ENCODE results near the gene TFIP11.
A peak's percentile ranks its signal among the peaks of the same experiment; 100 is the strongest.

The TFIP11 gene

DNA sequence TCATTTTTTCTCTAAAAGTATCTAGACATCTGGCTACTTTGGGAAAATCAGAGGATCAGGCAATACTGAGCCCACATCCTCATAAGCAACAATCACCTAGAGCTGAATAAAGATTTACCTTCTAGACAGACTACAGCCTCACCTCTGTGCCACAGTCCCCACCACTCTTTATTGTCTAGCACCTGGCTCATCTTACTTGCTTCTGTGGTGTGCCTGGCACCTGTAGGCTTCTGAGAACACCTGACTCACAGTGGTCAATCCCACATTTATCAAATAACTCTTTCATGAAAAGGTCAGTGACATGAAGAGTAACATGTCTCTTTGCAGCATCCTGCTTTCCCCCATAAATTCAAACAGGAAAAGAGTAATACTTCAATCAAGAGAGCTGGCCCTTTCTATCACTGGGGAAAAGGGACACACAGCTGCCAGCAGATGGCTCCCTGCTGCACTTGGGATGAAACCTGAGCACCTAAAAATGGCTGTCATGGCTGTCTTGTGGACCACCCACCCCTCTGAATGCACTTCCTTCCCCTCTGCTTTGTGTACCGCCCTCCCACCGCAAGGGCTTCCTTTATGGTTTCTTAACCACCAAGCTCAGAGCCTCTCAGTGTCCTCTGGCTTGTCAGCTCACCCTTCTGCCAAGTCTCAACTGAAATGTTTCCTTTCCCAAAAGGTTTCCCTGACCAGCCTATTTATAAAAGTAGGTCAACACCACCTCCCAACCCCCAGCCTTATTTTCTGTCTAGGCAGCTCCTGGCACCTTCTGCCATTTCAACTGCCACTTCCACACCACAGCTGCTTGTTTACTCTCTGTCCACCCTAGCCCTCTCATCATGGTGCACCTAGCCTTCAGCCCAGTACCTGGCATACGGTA, 9.3 kb downstream of the TFIP11 start:
- peak; percentile 57 to 64 for DNase-seq

DNA sequence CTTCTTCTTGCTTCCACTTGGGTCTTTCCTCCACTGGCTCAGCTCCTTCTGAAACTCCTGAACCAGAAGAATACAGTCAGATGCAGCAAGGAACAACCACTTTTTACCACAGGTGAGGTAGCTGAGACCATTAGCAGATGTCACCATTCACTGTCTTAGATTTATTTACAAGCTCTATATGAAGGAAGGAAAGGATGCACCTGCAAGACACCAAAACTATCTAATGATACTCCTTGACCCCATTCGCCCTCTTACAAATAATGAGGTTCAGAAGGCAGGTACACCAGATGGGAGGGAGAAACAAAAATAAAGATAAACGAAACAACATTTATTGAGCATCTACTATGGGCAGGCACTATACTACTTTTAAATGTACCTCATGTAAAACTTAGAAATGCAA, 10.3 kb downstream of the TFIP11 start:
- no peak for DNase-seq

DNA sequence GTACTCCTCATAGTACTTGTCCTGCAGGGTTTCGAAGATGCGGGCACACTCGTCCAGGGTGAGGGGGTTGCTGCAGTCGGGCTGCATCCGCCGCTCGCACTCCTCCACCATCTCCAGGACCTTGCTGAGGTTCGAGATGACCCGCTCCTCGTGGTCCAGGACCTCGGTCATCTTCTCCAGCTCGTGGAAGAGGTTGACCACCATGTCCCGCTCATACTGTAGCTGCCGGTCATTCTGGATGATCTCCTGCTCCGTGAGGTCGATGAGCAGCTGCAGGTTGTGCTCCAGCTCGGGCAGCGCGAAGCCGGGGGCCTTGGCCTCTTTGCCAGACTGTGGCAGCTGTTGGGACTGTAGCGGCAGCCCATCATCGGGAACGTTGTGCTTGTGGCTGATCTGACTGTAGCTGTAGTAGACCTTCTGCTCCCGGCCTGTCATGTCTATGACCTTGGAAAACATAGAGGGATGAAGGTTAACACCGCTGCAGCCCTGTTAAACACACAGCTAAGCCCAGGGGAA, 13.0 kb downstream of the TFIP11 start:
- DNase-seq, result no peak

DNA sequence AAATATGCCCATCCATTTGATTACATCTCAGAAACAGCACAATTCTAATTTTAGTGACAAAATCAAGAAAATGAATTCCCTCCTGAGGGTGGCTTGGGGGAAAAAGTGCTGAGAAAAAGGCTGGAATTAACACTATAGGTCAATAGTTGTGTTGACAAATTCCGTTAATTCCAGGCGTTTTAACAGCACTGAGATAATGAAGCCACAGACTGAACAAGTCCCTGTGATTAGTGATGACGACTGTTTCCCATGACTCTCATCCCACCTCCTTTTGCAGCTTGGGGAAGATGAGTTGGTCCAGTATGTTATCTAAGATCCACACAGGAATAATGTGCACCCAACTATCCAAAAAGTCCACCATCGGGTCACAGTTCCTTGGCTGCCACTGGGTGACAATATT, 15.8 kb downstream of the TFIP11 start:
- no peak for DNase-seq

DNA sequence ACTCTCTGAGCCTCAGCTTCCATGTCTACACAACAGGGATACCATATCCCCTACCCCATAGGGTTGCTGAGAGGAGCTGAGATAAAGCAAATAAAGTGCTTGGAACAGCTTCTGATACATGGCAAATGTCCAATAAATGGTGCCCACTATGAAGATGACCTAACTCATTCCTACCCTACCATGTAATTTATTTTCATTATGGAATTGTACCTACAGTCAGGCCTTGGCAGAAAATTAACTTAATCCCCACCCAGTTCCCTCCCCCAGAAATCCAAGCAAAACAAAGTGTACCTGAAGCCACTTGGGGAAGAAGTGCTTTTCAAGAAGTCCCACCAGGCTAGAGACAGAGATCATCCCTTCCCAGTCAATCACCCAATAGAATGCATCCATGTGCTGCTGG, 17.8 kb downstream of the TFIP11 start:
- DNase-seq, result no peak

DNA sequence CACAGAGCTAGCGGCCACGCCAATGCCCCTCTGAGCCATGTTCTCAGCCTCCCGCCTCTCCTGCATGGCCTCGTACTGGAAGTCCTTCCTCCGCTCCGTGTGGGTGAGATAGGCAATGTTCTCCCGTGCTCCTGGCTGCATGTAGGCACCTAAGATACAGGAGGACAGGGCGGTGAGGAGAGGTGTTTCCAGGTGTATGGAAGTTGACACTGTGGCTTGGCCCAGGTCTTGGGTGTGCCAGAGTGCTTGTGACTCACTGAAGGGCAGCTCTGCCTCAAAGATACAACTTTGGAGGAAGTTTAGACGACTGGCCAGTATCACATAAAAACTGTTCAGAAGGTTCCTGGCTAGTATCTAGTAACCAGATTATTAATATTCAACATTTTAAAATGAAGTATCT, 20.1 kb downstream of the TFIP11 start:
- no peak for DNase-seq

DNA sequence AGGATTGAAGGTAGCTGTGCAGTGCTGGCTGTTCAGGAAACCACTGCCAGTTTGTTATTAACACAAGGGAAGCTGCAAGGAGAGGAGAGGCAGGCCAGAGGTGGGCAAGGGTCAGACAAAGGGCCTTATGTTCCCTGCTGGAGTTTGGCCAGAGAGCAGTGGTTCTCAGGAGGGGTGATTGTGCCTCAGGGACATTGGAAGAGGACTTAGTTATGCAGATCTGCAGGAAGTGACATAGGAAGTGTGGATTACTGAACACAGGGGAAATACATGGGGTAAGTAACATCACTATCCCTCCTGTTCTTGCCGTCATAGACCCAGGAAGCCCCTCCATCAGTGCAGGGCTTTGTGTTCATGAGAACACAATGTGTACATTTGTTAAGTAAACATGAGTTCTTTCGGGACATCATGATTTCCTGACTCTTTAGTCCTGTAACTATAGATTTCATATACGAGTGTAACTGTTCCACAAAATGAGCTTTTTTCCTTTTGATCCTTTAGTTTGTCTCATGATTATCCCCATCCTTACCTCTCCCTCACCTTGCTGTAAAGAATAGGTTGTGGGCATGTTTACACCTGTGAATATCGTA, 22.7 kb downstream of the TFIP11 start:
- DNase-seq, result no peak

DNA sequence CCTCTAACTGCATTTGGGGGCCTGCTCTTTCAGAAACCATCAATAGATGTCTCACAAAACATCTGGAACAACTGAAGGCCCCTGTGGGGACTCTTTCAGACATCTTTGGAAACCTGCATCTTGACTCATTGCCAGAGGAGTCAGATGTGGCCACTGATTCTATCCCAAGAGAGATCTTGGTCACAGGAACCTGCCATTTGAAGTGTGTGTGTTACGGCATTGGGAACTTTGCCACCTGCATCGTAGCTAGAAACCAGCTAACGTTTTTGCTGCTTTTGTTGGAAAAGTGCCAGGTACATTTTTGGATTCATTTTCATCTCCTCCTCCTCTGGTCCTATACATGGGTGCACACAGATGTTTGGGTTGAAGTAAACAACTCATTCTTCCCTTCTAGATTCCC, 24.3 kb downstream of the TFIP11 start:
- no peak for DNase-seq

DNA sequence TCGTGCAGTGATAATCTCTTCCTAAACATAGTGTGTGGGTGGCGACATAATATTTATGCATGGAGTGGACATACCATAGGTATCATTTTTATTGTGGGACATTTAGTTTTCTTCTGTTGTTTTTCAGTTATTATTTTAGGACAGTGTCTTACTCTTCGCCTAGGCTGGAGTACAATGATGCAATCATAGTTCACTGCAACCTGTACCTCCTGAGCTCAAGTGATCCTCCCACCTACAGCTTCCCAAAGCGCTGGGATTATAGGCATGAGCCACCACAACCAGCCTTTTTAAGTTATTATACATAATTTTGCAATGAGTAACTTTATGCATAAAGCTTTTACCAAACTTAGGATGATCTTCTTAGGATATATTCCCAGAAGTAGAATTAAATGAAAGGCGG, 25.9 kb downstream of the TFIP11 start:
- DNase-seq, result no peak

DNA sequence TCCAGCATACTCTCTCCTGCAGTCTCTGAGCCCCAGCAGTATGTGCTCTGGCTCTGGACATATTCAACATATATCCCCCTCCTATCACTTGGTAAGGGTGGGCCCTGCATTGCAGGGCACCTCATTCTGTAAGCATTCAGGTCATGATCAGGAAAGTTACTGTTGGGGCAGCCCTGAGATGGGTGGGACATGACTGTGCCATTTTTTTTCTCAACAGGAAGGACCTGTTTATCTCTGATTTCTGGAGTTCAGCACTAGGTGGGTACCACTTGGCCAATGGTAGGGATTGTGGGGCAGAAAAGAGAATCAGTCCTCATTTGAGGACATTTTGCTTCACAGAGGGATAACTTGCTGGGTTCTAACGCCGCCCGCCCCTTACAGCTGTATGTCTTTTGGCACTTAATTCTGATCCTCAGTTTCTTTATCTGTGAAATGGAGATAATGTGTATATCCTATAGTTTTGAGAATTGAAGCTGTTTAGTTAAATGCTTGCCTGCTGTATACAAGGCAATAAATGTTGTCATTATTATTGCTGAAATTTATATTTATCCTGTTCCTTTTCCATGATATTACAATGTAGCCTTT, 26.4 kb downstream of the TFIP11 start:
- no peak for DNase-seq

DNA sequence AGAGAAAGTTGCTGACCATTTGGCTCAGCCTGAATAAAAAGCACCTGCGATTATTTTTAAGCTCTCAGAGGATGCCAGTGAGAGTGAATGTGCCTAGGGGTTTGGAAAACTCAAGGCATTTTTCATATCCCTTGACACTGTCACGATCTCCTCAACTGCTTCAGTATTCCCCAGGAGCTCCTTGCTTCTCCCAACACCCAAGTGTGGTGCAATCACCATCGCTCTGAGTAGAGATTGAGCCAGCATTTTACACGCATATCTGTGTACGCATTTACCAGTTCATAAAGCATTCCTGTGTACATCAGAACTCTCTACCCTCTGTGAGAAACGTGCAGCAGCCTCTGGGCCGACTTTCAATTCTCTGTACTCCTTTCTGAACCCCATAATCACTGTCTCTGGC, 27.3 kb downstream of the TFIP11 start:
- DNase-seq, result no peak

DNA sequence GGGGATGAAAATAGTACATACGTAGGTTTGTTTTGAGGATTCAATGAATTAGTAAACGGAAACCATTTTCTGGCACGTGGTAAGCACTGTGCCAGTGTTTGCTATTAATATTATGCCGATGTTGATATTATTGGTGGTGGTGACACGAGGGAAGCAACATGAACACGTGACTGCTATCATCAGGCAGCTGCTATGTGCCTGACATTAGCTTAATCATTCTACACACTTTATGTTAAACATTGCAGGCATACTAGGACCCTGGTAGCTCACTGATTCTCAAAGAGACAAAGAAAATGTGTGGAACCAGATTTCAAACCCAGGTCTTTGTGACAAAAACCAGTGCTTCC, 27.9 kb downstream of the TFIP11 start:
- no peak for DNase-seq

DNA sequence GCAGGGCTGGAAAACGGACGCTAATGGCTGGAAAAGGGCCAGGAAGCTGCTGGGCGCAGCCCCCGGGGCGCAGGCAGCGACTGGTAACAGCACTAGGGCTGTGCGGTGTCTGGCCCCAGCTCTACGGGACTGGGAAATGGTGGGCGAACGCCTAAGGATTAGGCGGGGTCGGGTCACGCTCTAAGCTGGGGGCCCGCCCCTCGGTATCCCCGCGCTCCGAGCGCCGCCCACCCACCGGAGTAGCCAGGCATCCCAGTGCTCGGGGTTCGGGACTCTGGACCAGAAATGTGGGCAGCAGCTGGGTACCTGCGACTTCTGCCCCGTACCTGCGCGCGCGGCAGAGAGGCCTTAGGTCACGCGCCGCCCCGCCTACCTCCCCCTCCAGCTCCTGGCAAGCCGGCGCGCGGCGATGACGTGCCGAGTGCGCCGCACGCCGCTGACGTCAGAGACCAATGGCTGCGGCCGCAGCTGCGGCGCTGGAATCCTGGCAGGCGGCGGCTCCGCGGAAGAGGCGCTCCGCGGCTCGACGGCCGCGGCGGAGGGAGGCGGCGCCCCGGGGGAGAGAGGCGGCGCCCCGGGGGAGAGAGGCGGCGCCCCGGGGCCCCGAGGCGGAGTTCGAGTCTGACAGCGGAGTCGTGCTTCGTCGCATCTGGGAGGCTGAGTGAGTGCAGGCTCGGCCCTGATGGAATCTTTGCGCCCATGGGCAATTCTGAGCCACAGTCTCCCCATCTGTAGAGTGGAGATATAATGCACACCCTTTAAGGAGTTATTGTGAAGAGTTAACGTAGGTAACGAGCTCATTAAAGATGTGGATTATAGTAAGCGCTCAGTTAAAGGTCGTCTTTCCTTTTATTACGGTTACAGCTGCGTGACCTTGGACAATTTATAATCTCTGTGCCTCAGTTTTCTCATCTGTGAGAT, 28.6 kb downstream of the TFIP11 start, which contains the start of the genes HPS4 and SRRD:
TSS of gene HPS4 (minus strand) at position 345 of the 921 bp plus-strand sequence. CDS start 2,021 bp downstream, outside the sequence.
TSS of gene SRRD (plus strand) at position 439 of the 921 bp plus-strand sequence. CDS start at position 453, 14 bp downstream.
- DNase-seq, result peak; percentile 92 to 95

DNA sequence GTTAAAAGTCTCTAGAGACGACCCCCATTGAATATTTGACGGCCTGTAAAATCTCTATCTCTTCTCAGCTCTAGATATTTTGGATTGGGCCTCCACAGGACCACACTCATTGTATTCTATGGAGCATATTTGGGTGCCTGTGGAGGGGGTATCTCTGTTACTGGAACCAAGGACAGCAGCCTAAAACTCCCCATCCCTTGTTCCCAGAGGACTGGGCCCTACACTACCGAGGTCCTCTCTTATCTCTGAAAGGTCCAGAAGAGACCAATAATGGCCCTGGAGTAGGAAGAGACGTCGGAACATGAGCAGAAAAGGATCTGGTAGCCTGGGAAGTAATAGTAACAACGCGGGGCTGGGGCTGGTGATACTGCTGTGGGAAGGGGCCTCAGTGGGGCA, 29.2 kb downstream of the TFIP11 start:
- no peak for DNase-seq

DNA sequence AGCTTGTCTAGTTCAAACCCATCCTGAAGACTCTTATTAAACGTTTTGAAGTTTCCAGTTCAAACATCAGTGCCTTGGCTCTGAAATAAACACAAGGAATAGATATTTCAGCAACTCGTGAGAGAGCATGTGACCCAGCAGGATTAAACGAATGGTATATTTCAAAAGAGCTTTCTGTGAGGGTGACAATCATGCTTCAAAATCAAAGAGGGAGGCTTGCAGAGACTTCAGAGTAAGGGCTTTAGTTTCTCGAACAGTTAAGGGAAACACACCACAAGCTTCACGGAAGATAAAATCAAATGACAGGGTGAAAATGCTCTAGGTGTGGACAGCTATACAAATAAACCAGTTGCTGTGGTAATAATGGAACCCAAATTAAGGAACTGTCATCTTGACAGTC, 30.1 kb downstream of the TFIP11 start:
- no peak for DNase-seq

DNA sequence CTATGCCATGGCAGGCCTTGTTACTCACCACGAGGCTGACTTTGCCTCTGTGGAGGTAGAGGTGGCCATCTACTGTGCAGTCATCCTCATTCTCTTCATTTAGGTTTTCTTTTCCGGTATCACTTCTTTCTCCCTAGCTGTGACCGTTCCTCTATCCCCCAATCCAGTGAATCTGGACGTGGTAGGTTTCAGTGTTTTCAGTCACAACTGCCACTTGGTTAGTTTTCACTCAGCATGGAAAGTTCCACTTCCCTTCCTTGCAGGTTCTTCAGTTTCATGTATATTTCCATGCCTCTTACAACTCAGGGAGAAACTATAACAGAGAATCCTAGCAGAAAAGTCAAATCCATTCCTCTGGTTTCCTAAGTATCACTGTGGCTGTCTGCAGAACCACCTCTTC, 30.6 kb downstream of the TFIP11 start:
- DNase-seq, result no peak

DNA sequence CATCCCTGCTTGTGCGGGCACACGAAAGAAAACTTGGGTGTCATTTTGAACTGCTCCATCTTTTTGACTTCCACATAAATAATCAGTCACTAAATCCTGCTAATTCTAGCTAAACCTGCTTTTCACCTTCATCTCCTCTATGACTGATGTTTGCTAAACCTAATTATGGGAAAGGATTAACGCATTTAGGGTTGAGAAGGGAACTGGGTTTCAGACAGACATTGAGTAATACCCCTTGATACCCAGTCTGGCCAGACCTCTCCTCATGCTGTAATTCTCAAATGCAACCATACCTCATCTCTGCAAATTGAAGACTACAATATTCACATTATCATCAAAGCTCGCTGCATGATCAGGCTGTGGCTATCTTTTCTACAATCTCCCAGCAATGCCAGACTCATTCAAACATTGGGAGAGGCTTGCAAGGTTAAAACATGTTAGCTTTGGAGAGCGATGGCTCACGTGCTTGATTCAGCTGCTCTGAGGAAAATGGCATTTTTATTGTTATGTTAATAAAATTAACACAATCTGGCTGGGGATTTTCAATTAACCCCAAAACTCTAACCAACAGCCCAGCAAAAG, 31.1 kb downstream of the TFIP11 start:
- no peak for DNase-seq

DNA sequence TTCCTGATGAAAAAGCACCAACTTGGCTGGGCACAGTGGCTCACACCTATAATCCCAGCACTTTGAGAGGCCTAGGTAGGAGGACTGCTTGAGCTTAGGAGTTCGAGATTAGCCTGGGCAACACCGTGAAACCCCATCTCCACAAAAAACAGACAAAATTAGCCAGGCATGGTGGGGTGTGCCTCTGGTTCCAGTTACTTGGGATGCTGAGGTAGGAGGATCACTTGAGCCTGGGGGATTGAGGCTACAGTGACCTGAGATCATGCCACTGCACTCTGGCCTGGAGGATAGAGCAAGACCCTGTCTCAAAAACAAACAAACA, 31.7 kb downstream of the TFIP11 start:
- no peak for DNase-seq

DNA sequence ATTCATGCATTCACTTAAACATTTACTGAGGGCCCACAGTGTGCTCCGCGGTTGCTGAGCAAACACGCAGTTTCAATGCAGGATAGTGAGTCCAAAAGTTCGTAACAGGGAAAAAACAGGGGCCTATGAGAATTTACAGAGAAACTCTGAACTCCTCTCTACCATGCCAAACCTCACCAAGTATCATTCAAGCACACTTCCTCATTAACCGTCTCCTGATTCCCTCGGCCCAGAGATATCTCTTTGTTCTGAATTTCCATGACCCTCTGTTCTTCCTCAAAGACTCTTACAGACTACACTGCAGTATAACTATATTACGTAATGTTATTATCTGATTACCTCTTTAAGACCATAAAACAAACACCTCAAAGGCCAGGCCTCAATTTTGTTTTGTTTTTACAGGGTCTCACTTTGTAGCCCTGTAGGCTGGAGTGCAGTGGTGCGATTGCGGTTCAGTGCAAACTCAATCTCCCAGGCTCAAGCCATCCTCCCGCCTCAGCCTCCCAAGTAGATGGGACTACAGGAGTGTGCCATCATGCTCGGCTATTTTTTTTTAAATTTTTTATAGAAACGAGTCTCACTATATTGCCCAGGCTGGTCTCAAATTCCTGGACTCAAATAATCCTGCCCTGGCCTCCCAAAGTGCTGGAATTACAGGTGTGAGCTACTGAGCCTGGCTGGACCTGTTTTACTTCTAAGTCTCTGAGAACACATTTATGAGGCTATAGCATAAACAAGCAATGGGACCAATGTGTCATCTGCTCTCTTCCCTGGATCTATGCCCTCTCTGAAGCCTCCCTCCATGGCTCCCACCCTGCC, 32.3 kb downstream of the TFIP11 start:
- no peak for DNase-seq

DNA sequence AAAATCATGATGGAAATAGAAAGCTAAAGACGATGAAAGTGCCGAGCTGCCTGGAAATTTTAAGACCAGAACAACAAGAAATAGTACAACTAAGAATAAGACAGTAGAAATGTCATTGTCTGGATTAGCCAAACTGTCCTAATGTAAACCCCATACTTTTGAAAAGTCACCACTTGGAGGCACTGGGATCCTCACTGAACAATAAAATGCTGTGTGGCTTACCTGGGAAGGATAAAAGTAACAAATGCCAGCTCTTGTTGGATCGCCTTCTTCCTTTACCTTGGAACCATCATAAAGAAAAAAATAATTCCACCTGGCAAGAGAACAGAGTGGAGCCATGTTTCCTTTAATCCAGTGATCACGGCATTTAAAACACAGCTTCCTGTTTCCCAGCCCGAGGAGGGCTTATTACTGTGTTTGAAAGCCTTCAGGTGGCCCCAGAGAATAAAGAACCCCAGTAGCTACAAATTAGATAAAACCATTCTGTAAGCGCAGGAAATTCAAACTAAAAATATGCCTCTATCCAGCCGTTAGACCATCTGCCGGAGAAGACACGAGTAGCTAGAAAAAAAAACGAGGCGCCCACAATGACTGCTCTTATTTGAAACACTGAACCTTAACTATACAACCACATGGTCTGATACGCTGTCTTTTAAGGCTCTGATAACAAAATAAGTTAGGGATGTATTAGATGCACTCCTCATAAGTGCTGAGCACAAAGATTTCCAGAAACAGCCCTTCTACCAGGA, 33.1 kb downstream of the TFIP11 start:
- no peak for DNase-seq

DNA sequence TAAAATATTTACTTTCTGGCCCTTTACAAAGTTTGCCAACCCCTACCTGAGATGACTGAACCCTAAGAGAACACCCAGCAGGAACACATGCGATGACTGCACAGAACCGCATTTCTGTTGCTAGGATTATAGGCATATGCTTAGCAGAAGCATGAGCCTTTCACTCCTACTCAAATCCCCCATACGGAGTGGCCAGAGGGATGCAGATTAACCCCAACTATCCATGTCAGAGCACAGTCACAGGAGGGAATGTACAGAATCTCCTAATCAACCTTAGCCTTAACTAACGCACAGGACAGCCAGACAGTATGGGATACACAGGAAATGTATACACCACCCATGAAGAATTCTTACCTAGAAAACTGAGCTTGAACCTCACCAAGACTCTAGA, 34.9 kb downstream of the TFIP11 start:
- DNase-seq, result no peak

Data from activated T-cell treated with anti-CD3 and anti-CD28 coated beads, Interleukin-2, amount 50 U/mL, for 48 hours (primary cell).